ENCODE measurements around the gene PIKFYVE. TPM values are rescaled to one million over a fixed set of nuclear protein-coding genes. Genes with fewer than 3 reads are reported as not detected.

PIKFYVE gene
- total and polyA plus RNA-seq, 2 of the 8 experiments (the other 6 are each of a cell fraction or from before 2014, with no cell fraction given) = 8.8 to 33.5 TPM

- TF ChIP-seq, protein P1, sequence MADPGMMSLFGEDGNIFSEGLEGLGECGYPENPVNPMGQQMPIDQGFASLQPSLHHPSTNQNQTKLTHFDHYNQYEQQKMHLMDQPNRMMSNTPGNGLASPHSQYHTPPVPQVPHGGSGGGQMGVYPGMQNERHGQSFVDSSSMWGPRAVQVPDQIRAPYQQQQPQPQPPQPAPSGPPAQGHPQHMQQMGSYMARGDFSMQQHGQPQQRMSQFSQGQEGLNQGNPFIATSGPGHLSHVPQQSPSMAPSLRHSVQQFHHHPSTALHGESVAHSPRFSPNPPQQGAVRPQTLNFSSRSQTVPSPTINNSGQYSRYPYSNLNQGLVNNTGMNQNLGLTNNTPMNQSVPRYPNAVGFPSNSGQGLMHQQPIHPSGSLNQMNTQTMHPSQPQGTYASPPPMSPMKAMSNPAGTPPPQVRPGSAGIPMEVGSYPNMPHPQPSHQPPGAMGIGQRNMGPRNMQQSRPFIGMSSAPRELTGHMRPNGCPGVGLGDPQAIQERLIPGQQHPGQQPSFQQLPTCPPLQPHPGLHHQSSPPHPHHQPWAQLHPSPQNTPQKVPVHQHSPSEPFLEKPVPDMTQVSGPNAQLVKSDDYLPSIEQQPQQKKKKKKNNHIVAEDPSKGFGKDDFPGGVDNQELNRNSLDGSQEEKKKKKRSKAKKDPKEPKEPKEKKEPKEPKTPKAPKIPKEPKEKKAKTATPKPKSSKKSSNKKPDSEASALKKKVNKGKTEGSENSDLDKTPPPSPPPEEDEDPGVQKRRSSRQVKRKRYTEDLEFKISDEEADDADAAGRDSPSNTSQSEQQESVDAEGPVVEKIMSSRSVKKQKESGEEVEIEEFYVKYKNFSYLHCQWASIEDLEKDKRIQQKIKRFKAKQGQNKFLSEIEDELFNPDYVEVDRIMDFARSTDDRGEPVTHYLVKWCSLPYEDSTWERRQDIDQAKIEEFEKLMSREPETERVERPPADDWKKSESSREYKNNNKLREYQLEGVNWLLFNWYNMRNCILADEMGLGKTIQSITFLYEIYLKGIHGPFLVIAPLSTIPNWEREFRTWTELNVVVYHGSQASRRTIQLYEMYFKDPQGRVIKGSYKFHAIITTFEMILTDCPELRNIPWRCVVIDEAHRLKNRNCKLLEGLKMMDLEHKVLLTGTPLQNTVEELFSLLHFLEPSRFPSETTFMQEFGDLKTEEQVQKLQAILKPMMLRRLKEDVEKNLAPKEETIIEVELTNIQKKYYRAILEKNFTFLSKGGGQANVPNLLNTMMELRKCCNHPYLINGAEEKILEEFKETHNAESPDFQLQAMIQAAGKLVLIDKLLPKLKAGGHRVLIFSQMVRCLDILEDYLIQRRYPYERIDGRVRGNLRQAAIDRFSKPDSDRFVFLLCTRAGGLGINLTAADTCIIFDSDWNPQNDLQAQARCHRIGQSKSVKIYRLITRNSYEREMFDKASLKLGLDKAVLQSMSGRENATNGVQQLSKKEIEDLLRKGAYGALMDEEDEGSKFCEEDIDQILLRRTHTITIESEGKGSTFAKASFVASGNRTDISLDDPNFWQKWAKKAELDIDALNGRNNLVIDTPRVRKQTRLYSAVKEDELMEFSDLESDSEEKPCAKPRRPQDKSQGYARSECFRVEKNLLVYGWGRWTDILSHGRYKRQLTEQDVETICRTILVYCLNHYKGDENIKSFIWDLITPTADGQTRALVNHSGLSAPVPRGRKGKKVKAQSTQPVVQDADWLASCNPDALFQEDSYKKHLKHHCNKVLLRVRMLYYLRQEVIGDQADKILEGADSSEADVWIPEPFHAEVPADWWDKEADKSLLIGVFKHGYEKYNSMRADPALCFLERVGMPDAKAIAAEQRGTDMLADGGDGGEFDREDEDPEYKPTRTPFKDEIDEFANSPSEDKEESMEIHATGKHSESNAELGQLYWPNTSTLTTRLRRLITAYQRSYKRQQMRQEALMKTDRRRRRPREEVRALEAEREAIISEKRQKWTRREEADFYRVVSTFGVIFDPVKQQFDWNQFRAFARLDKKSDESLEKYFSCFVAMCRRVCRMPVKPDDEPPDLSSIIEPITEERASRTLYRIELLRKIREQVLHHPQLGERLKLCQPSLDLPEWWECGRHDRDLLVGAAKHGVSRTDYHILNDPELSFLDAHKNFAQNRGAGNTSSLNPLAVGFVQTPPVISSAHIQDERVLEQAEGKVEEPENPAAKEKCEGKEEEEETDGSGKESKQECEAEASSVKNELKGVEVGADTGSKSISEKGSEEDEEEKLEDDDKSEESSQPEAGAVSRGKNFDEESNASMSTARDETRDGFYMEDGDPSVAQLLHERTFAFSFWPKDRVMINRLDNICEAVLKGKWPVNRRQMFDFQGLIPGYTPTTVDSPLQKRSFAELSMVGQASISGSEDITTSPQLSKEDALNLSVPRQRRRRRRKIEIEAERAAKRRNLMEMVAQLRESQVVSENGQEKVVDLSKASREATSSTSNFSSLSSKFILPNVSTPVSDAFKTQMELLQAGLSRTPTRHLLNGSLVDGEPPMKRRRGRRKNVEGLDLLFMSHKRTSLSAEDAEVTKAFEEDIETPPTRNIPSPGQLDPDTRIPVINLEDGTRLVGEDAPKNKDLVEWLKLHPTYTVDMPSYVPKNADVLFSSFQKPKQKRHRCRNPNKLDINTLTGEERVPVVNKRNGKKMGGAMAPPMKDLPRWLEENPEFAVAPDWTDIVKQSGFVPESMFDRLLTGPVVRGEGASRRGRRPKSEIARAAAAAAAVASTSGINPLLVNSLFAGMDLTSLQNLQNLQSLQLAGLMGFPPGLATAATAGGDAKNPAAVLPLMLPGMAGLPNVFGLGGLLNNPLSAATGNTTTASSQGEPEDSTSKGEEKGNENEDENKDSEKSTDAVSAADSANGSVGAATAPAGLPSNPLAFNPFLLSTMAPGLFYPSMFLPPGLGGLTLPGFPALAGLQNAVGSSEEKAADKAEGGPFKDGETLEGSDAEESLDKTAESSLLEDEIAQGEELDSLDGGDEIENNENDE (IDR thresholded peaks at IDR 0.05; ENCODE audit: insufficient replicate concordance, low read length) = no peak
- TF ChIP-seq TBP (IDR thresholded peaks at IDR 0.05; ENCODE audit: low read depth, low read length) (no peak), NANOG (IDR thresholded peaks at IDR 0.05; ENCODE audit: insufficient read depth, low read depth, low read length, poor library complexity, severe bottlenecking) (no peak), CTCF (IDR thresholded peaks at IDR 0.05; ENCODE audit: control extremely low read depth in 1 of 3, insufficient read depth in 1 of 3, low read depth in 1 of 3, low read length in 3 of 3) (no peak), EGR1 (IDR thresholded peaks at IDR 0.05; ENCODE audit: borderline replicate concordance, low read depth, low read length) (no peak)
These were observed 35.0 kb downstream of the PIKFYVE start (continued) for GRCh38 chr2:208300847-208301618.
